GOT3 (cell line): ENCODE measurements around the gene CERS3.

ENCODE experiments used
- DNase-seq: peaks from one replicate; lab custom pipeline; 2025; ENCODE audit warnings: mixed read lengths; lab: John Stamatoyannopoulos, UW

The CERS3 gene

GRCh38 chr15:100383302-100384107, 145.2 kb downstream of the CERS3 start:
- DNase-seq = no peak

GRCh38 chr15:100373942-100374341, 154.8 kb downstream of the CERS3 start:
- no peak for DNase-seq

DNA sequence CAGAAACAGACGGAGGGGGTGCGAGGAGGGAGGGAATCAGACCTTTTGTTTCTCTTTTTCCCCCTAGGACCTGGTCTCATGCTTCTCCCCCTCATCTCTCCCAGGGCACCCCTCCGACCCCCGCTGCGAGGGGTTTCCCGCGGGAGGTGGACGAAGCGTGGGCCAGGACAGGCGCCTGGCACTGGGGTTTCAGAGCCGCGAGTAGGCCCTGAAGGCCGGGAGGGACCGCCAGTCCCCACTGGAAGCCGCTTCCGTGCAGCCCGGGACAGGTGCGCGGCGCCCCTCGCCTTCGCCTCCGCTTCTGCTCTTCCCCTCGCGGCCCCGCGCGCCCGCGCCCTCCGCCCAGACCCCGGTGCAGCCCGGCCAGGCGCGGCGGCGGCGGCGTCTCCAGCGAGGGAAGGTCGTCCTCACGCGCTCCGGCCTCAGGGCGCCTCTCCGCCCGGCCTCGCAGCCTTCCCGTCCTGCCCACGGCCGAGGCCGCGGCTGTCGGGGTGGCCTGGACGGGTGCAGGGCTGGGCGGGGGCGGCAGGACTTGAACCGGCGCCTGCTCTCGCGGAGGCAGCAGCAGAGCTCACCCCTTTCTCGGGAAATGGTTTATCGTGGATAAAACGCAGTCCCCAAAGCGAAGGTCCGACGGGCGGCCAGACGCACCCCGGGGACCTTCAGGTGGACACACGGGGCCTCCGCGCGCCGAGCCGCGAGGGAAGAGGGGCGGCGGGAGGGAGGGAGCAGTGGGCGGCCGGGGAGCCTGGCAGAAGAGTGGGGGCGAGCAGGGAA, 155.4 kb downstream of the CERS3 start:
- no peak for DNase-seq

DNA sequence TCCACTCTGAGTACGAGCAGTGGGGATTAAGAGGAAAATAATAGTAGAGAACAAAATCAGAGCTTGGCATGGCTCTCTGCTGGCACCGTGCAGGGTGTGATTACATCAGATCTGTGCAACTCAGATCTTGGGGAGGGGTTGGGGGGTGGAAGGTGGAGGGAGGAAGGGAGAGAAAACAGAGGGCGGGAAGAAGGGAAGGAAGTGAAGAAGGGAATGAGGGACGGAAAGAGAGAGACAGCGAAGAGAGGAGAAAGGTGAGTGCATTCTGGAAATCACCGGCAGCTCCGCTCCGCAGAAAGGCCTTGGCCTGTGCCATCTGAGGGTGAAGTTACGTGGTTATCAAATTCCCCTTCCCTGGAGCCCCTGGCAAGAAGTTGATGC, 156.0 kb downstream of the CERS3 start:
- no peak for DNase-seq

DNA sequence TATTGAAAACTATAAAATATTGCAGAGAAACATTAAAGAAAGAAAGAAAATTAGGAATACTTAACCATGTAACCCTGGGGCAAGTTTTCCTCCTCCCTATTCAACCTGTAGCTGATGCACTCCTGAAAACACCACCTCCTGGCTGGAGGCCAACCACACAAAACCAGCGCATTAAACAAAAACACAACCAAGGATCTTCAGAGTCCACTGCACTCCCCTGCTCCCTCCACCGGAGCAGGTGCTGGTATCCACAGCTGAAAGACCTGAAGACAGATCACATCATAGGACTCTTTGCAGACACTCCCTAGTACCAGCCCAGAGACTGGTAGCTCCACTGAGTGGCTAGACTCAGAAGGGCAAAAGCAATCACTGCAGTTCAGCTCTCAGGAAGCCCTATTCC, 173.4 kb downstream of the CERS3 start:
- DNase-seq = no peak

GRCh38 chr15:100353449-100353848, 175.3 kb downstream of the CERS3 start:
- DNase-seq = no peak

GRCh38 chr15:100350434-100351226, 178.1 kb downstream of the CERS3 start:
- DNase-seq = no peak
